NCI-H1092 (cell line): ENCODE measurements around the gene LAGE3.
A peak's percentile ranks its signal among the peaks of the same experiment; 100 is the strongest.

Experiments used
- DNase-seq: peaks from one replicate; lab custom pipeline; 2025; lab: John Stamatoyannopoulos, UW

Gene LAGE3

GRCh38 chrX:154477891-154478477 is 1.1 kb downstream of the LAGE3 start:
- DNase-seq, result no peak

GRCh38 chrX:154476821-154477220 is 2.3 kb downstream of the LAGE3 start:
- DNase-seq, result no peak

DNA sequence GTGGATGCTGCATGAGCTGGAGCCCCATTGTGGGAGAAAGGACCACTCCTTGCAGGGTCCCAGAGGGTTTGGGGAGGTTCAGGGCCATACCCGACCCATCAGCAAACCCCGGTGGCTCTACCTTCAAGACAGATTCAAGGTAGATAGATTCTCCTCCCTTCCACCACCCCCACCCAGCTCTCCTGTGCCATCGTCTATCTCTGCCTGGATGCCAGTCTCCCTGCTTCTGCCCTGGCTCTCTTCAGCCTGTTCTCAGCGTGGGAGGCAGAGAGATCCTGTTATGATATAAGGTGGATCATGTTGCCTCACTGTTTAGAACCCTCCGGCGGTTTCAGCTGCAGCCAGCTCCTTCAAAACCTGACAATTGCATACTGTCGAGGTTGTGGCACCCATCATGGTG is 5.4 kb downstream of the LAGE3 start:
- no peak for DNase-seq

DNA sequence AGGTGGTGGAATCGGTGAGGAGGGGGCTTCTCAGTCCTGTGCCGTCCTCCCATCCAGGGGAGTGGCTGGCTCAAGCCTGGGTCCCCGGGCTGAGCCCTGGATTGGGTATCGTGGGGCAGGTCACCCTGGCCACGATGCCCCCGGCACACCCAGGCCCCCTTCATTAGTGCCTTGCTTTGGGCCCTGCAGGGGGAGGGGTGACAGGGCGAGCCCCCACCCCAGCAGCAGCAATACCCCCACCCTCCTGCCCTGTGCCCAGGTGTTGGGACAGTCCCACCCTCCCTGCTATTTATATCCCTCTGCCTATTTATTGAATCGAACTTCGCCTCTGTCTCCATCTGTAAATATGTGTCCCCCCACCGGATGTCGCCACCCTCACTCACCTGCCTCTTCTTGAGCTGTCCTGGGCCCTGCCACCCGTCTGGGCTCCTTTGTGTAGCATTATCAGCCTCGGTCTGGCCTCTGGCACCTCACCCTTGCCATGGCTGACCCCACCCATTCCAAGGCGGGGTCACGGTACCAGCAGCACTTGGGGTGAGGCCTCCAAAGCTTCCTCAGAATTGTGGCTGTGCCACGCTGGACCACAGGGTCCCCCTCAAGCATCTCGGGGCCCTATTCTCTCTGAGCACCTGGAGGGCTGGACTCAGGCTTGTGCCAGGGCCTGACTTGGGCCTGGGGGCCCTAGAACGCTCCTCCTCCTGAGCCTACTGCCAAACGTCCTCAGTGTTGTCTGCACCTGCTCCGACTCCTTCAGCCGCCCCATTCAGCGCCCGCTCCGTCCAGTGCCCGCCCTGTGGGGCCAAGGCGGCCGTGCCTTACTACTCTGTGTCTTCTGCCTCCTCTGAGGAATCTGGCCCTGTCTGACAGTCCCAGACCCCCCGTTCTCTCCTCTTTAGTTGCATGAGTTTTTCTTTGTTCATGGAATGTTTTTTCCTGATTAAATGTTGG is 6.1 kb downstream of the LAGE3 start:
- no peak for DNase-seq

DNA sequence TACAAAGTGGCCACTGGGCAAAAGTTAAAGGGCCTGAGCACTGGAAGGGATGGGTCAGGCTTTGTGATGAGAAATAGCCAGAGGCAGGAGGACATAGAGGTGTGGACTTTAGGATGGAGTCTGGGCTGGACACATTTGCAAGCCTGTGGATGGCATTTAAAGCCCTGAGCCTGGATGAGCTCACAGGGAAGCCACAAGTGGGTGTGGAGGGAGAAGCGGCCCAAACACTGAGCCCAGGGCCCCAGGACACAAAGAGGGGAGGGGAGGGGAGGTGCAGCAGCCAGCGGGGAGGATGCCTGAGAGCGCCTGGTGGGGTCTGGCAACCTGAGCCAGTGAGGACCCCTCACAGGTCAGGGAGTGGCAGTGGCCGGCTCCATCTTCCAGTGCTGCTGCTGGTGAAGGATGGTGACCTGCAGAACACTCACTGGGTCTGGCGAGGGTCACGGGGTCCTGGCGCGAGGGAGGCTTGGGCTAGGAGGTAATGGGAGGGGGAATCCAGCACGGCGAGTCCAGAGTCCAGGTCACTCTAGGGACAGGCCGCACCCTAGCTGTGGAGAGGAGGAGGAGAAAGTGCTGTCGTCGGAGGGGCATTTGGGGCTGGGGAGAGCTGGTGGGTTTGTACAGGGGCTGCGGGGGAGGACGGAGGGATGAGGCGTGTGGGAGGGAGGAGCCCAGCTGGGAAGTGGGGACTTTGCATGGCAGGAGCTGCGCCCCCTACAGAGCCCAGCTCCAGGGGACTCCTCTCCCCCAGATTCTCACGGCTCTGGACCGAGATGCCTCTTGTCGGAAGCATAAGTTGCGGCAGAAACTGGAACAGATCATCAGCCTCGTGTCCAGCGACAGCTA is 7.0 kb downstream of the LAGE3 start:
- DNase-seq, result no peak

GRCh38 chrX:154470914-154471568 is 8.0 kb downstream of the LAGE3 start:
- DNase-seq, result no peak

DNA sequence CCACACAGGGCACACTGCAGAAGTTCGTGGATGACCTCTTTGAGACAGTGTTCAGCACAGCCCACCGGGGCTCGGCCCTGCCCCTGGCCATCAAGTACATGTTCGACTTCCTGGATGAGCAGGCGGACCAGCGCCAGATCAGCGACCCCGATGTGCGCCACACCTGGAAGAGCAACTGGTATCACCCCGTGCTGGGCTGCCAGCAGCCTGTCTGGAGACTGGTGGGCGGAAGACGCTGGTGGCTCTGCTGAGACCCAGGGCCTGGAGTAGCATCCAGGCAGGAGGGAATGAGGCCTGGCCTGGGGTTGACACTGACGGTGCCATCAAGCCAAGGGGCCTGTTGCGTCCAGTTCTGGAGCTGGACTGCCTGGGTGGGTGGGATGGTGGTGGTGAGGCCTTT is 8.6 kb downstream of the LAGE3 start:
- DNase-seq, result no peak

GRCh38 chrX:154469880-154470279 is 9.2 kb downstream of the LAGE3 start:
- no peak for DNase-seq

DNA sequence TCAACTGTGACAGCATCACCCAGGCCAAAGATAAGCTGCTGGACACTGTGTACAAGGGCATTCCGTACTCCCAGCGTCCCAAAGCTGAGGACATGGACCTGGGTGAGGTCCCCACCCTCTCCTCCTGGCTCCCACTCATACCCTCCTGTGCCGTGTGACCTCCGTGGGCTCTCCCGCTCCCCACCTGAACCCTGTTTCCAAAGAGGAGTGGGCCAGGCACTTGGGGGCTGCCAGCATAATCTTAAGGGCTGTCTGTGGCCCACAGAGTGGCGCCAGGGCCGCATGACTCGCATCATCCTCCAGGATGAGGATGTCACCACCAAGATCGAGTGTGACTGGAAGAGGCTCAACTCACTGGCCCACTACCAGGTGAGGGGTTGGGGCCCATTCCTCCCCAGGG is 10.0 kb downstream of the LAGE3 start:
- DNase-seq, result no peak

DNA sequence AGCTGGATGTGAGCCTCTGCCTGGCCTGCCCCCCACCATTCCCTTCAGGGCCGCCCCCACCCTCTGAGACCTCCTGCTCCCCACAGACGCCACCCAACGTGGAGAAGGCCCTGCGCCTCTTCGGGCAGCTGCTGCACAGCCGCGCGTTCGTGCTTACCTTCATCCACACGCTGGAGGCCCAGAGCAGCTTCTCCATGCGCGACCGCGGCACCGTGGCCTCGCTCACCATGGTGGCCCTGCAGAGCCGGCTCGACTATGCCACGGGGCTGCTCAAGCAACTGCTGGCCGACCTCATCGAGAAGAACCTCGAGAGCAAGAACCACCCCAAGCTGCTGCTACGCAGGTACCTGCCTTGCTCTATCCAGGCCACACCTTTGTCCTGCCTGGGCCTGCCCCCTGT is 10.9 kb downstream of the LAGE3 start:
- DNase-seq, result no peak

- DNase-seq, result no peak
Observed at GRCh38 chrX:154467556-154467955, 11.5 kb downstream of the LAGE3 start.

DNA sequence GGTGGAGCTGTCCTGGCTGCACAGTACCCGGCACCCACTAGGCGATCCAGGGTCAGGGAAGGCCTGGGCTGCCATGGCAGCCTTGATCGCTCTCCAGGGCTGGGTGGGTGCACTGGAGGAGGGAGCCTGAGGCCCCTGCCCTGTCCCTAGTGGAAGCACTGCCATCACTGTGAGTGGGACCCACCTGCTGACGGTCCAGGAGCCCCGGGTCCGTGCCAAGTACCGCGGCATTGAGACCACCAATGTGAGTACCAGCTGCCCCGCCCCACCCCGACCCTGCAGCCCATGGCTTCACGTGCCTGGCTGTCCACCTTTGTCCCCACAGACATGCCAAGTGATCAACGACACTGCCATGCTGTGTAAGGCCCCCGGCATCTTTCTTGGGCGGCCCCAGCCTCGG is 12.2 kb downstream of the LAGE3 start:
- no peak for DNase-seq

DNA sequence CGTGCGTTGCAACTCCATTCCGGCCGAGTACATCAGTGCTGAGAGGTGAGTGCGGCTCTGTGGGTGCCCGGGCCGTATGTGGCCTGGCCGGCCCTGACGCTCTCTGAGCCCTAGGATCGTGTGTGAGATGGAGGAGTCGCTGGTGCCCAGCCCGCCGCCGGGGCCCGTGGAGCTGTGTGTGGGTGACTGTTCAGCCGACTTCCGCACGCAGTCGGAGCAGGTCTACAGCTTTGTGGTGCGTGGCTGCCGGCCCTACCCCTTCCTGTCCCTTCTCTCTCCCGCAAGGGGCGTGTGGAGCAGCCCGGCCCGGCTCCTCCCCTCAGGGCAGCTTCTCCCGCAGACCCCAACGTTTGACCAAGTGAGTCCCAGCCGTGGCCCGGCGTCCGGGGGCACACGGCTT is 13.0 kb downstream of the LAGE3 start:
- no peak for DNase-seq

- DNase-seq, result no peak
Observed at GRCh38 chrX:154465601-154466000, 13.5 kb downstream of the LAGE3 start.

DNA sequence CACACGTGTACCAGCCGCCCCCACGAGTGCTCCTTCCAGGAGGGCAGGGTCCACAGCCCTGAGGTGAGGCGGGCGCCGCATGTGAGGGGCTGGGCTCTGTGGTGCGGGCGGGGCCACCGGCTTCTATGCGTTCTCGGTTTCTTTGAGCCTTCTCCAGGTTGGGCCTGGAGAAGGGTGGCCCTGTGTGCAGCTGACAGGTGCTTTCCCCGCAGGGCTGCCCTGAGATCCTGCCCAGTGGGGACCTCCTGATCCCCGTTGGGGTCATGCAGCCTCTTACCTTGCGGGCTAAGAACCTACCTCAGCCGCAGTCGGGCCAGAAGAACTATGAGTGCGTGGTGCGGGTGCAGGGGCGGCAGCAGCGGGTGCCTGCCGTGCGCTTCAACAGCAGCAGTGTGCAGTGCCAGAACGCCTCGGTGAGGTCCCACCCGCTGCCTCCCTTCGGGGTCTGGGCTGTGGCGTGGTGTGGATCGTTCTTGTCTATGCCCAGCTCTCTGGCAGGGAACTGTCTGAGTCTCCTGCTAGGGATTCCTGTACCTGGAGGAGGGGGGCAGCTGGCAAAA is 14.2 kb downstream of the LAGE3 start:
- no peak for DNase-seq

- DNase-seq, result no peak
Observed at GRCh38 chrX:154463611-154464220, 15.4 kb downstream of the LAGE3 start.

GRCh38 chrX:154462396-154462795 is 16.7 kb downstream of the LAGE3 start:
- DNase-seq, result no peak

DNA sequence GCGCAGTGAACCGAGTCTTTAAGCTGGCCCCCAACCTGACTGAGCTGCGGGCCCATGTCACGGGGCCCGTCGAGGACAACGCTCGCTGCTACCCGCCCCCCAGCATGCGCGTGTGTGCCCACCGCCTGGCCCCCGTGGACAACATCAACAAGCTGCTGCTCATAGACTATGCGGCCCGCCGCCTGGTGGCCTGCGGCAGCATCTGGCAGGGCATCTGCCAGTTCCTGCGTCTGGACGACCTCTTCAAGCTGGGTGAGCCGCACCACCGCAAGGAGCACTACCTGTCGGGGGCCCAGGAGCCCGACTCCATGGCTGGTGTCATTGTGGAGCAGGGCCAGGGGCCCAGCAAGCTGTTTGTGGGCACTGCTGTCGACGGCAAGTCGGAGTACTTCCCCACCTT is 18.8 kb downstream of the LAGE3 start:
- no peak for DNase-seq

DNA sequence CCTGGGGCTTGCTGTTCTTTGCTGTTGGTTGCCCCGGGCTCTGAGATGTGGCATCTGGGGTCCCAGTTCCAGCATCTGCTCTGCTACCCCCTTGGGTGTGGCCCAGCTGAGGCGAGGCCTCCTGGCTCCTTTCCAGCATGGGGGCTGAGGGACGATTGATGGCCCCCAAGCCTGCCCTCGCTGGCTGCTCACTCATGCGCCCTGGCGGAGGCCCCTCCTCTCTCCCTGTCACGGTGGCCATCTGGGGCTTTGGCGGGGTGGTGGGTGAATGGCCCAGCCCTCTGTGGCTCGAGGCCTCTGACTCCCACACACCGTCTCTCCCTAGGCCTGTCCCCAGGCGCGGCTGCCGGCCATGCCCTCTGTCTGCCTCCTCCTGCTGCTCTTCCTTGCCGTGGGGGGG is 19.2 kb downstream of the LAGE3 start:
- DNase-seq, result no peak

- peak; percentile 32 for DNase-seq
Observed at GRCh38 chrX:154458954-154459778, 19.9 kb downstream of the LAGE3 start.
